Mesenchymal stem cell (in vitro differentiated cells and primary cell): ENCODE data around the gene USF3.

Source experiments
- DNase-seq: peaks from one replicate; pipeline ENCODE4 v3.0.0-alpha.2; 2013
- H2AFZ ChIP-seq: one replicate; pipeline ENCODE4 v1.6.1; 2013; ENCODE audit warnings: low read depth, mild to moderate bottlenecking, control low read depth, inconsistent platforms, low read length, moderate library complexity
- H2AK5ac ChIP-seq: 2 replicates; pipeline ENCODE4 v1.6.1; 2013; ENCODE audit warnings: low read length, moderate library complexity, mild to moderate bottlenecking, inconsistent platforms; ENCODE audit not compliant: severe bottlenecking
- H2BK120ac ChIP-seq: one replicate; pipeline ENCODE4 v1.6.1; 2013; ENCODE audit warnings: low read depth, mild to moderate bottlenecking, inconsistent platforms, low read length, moderate library complexity
- H2BK12ac ChIP-seq, 2 experiments: one replicate each; pipeline ENCODE4 v1.6.1; 2013; ENCODE audit warnings: inconsistent platforms in 2 of 2, low read length in 2 of 2, mild to moderate bottlenecking in 2 of 2, moderate library complexity in 2 of 2, control low read depth in 1 of 2
- H2BK15ac ChIP-seq: one replicate; pipeline ENCODE4 v1.6.1; 2013; ENCODE audit warnings: mild to moderate bottlenecking, low read depth, inconsistent platforms; ENCODE audit not compliant: poor library complexity, severe bottlenecking
- H2BK5ac ChIP-seq: 2 replicates; pipeline ENCODE4 v1.6.1; 2013; ENCODE audit warnings: low read depth, mild to moderate bottlenecking, low read length, control low read depth, inconsistent platforms; ENCODE audit not compliant: poor library complexity, severe bottlenecking
- H3K14ac ChIP-seq, 2 experiments: one replicate each; pipeline ENCODE4 v1.6.1; 2013; ENCODE audit warnings: inconsistent platforms in 2 of 2, low read length in 2 of 2, control low read depth in 1 of 2, mild to moderate bottlenecking in 1 of 2, moderate library complexity in 1 of 2
- H3K18ac ChIP-seq, 2 experiments: one replicate each; pipeline ENCODE4 v1.6.1; 2013; ENCODE audit warnings: inconsistent platforms in 2 of 2, low read length in 2 of 2, control low read depth in 1 of 2, low read depth in 1 of 2, mild to moderate bottlenecking in 1 of 2
- H3K23ac ChIP-seq, 2 experiments: one replicate each; pipeline ENCODE4 v1.6.1; 2013; ENCODE audit warnings: inconsistent platforms in 2 of 2, low read length in 2 of 2, mild to moderate bottlenecking in 2 of 2, moderate library complexity in 2 of 2, control low read depth in 1 of 2
- H3K27ac ChIP-seq: 2 replicates; pipeline ENCODE4 v1.5.1; 2013; ENCODE audit warnings: mild to moderate bottlenecking, moderate library complexity, low read length, control low read depth, inconsistent platforms; ENCODE audit not compliant: poor library complexity, severe bottlenecking
- H3K27me3 ChIP-seq, 2 experiments: 2 replicates each; pipeline versions ENCODE4 v1.6.1 to v1.7.0; 2013; ENCODE audit warnings: low read length in 2 of 2, mild to moderate bottlenecking in 2 of 2, moderate library complexity in 2 of 2, control low read depth in 1 of 2, inconsistent platforms in 1 of 2; ENCODE audit not compliant: control insufficient read depth in 1 of 2, insufficient read depth in 1 of 2
- H3K36me3 ChIP-seq, 2 experiments: 2 replicates each; pipeline versions ENCODE4 v1.6.1 to v1.7.0; 2013; ENCODE audit warnings: low read length in 2 of 2, control low read depth in 1 of 2, inconsistent platforms in 1 of 2, low read depth in 1 of 2, mild to moderate bottlenecking in 1 of 2; ENCODE audit not compliant: insufficient read depth in 2 of 2, control insufficient read depth in 1 of 2
- H3K4ac ChIP-seq, 2 experiments: one replicate each; pipeline ENCODE4 v1.6.1; 2013; ENCODE audit warnings: inconsistent platforms in 2 of 2, low read length in 2 of 2, mild to moderate bottlenecking in 2 of 2, moderate library complexity in 2 of 2, control low read depth in 1 of 2, low read depth in 1 of 2
- H3K4me1 ChIP-seq: 2 replicates; pipeline ENCODE4 v1.6.1; 2013; ENCODE audit warnings: low read depth, low read length, control low read depth; ENCODE audit not compliant: control insufficient read depth, insufficient read depth
- H3K4me2 ChIP-seq: 2 replicates; pipeline ENCODE4 v1.6.1; 2013; ENCODE audit warnings: low read length, mild to moderate bottlenecking, inconsistent platforms; ENCODE audit not compliant: poor library complexity, severe bottlenecking
- H3K4me3 ChIP-seq, 2 experiments: 2 replicates each; pipeline versions ENCODE4 v1.5.1 to v1.7.0; 2013; ENCODE audit warnings: low read length in 2 of 2, mild to moderate bottlenecking in 2 of 2, control low read depth in 1 of 2, low read depth in 1 of 2; ENCODE audit not compliant: insufficient read depth in 1 of 2
- H3K79me1 ChIP-seq: replicated peaks from 2 replicates; pipeline ENCODE4 v1.6.1; 2013; ENCODE audit warnings: mild to moderate bottlenecking, control low read depth, low read length, inconsistent platforms; ENCODE audit not compliant: poor library complexity, severe bottlenecking
- H3K9ac ChIP-seq: 2 replicates; pipeline ENCODE4 v1.7.0; 2013; ENCODE audit warnings: mild to moderate bottlenecking, low read length, moderate library complexity
- H3K9me3 ChIP-seq: 2 replicates; pipeline ENCODE4 v1.7.0; 2013; ENCODE audit warnings: mild to moderate bottlenecking, low read length; ENCODE audit not compliant: control insufficient read depth
- H4K8ac ChIP-seq: one replicate; pipeline ENCODE4 v1.6.1; 2013; ENCODE audit warnings: inconsistent platforms, mild to moderate bottlenecking, low read length, moderate library complexity
- H4K91ac ChIP-seq: one replicate; pipeline ENCODE4 v1.6.1; 2013; ENCODE audit warnings: mild to moderate bottlenecking, low read length, inconsistent platforms
- WGBS: methylation state at CpG from one replicate; pipeline ENCODE4 v1.1.7; 2013; ENCODE audit warnings: mixed read lengths; 5-methylcytosine and 5-hydroxymethylcytosine counted together

The USF3 gene

GRCh38 chr3:113721636-113722035 lies 25.2 kb upstream of the USF3 start:
- H2BK12ac ChIP-seq: no peak overlapping the region
- H3K18ac ChIP-seq: no peak overlapping the region
- peaks cover 6% of the 10 kb centered on the region for H3K79me1 ChIP-seq
- no peak overlapping the region for H3K4ac ChIP-seq
- no peak overlapping the region for H3K4me2 ChIP-seq
- no peak overlapping the region for H3K27ac ChIP-seq
- H3K4me3 ChIP-seq: no peak overlapping the region
- peaks cover 3 to 74% of the 10 kb centered on the region in 2 experiments for H3K36me3 ChIP-seq
- H2AFZ ChIP-seq: no peak overlapping the region
- H3K23ac ChIP-seq: no peak overlapping the region
- no peaks in the 10 kb centered on the region for H3K9me3 ChIP-seq
- H3K27me3 ChIP-seq: no peaks in the 10 kb centered on the region
- no peak overlapping the region for H3K14ac ChIP-seq
- H4K91ac ChIP-seq: no peak overlapping the region
- WGBS: 94% methylated on average over 2 of the region's 3 CpGs
- H4K8ac ChIP-seq: no peak overlapping the region
- no peak overlapping the region for H2AK5ac ChIP-seq
- no peak overlapping the region for H2BK5ac ChIP-seq
- H3K9ac ChIP-seq: no peak overlapping the region
- no peak for DNase-seq
- H2BK15ac ChIP-seq: no peak overlapping the region
- H2BK120ac ChIP-seq: no peak overlapping the region
- H3K4me1 ChIP-seq: no peaks in the 10 kb centered on the region

- peaks cover 5% of the 10 kb centered on the region for H3K79me1 ChIP-seq
- no peak overlapping the region for H2AK5ac ChIP-seq
- no peak for DNase-seq
- H3K23ac ChIP-seq: no peak overlapping the region
- H2BK5ac ChIP-seq: no peak overlapping the region
- no peak overlapping the region for H3K18ac ChIP-seq
- H3K4ac ChIP-seq: no peak overlapping the region
- H3K4me1 ChIP-seq: no peaks in the 10 kb centered on the region
- WGBS: 100% methylated on average over 2 of the region's 2 CpGs
- no peak overlapping the region for H2BK120ac ChIP-seq
- no peak overlapping the region for H3K14ac ChIP-seq
- no peaks in the 10 kb centered on the region for H3K9me3 ChIP-seq
- H3K36me3 ChIP-seq: peaks cover 7 to 86% of the 10 kb centered on the region in 2 experiments
- H3K27ac ChIP-seq: no peak overlapping the region
- no peak overlapping the region for H3K4me2 ChIP-seq
- no peak overlapping the region for H4K8ac ChIP-seq
- no peaks in the 10 kb centered on the region for H3K27me3 ChIP-seq
- H2BK15ac ChIP-seq: no peak overlapping the region
- no peak overlapping the region for H3K9ac ChIP-seq
- no peak overlapping the region for H3K4me3 ChIP-seq
- no peak overlapping the region for H2BK12ac ChIP-seq
- H4K91ac ChIP-seq: no peak overlapping the region
- H2AFZ ChIP-seq: no peak overlapping the region
Measured at GRCh38 chr3:113719758-113720157, 23.3 kb upstream of the USF3 start.

GRCh38 chr3:113719294-113719693 lies 22.9 kb upstream of the USF3 start:
- Histone ChIP-seq H3K36me3 (peaks cover 7 to 81% of the 10 kb centered on the region in 2 experiments), H3K18ac (no peak overlapping the region), H2BK5ac (no peak overlapping the region), H2BK120ac (no peak overlapping the region), H3K9ac (no peak overlapping the region), H3K27me3 (no peaks in the 10 kb centered on the region), H2AK5ac (no peak overlapping the region), H2AFZ (no peak overlapping the region), H3K23ac (no peak overlapping the region), H3K27ac (no peak overlapping the region), H3K4me3 (no peak overlapping the region), H4K8ac (no peak overlapping the region), H3K4ac (no peak overlapping the region), H4K91ac (no peak overlapping the region), H3K14ac (no peak overlapping the region), H2BK12ac (no peak overlapping the region), H3K79me1 (peaks cover 3% of the 10 kb centered on the region), H3K4me1 (no peaks in the 10 kb centered on the region), H2BK15ac (no peak overlapping the region), H3K9me3 (no peaks in the 10 kb centered on the region), H3K4me2 (no peak overlapping the region)
- DNase-seq: no peak
- no CpG with 5 or more reads among the region's 1 CpG for WGBS

- 97% methylated on average over 3 of the region's 3 CpGs for WGBS
- Histone ChIP-seq H3K4me1 (no peaks in the 10 kb centered on the region), H3K18ac (no peak overlapping the region), H3K27ac (no peak overlapping the region), H3K9ac (no peak overlapping the region), H2BK12ac (no peak overlapping the region), H2AK5ac (no peak overlapping the region), H2BK15ac (no peak overlapping the region), H2AFZ (no peak overlapping the region), H2BK5ac (no peak overlapping the region), H3K14ac (no peak overlapping the region), H2BK120ac (no peak overlapping the region), H3K4me3 (no peak overlapping the region), H3K4ac (no peak overlapping the region), H4K8ac (no peak overlapping the region), H4K91ac (no peak overlapping the region), H3K4me2 (no peak overlapping the region), H3K23ac (no peak overlapping the region), H3K36me3 (peaks cover 7 to 66% of the 10 kb centered on the region in 2 experiments), H3K9me3 (no peaks in the 10 kb centered on the region), H3K27me3 (no peaks in the 10 kb centered on the region), H3K79me1 (peaks cover 2% of the 10 kb centered on the region)
- DNase-seq: no peak
Measured at GRCh38 chr3:113717818-113718217, 21.4 kb upstream of the USF3 start.
